Gastrocnemius medialis (tissue), 4 donors: Measurements from ENCODE around the gene PDGFRA. TPM values are rescaled to one million over a fixed set of nuclear protein-coding genes. Genes with fewer than 3 reads are reported as not detected.

Experiments
- ATAC-seq, 2 donors: fragments of 150-250 bp; one replicate each; pipeline ENCODE4 v1.9.1; 2016
- DNase-seq, 2 donors: peaks; one replicate each; pipeline ENCODE4 v3.0.0-alpha.2; 2019
- H3K27ac ChIP-seq, 4 donors: fragments of 200-600 bp; sonication (generic); 1 replicate in 1 of 4; 2 replicates in 3 of 4; pipeline ENCODE4 v1.5.1; 2016 to 2018; ENCODE audit warnings: mild to moderate bottlenecking in 2 of 4, moderate library complexity in 1 of 4
- H3K27me3 ChIP-seq, 3 donors: fragments of 200-600 bp; sonication (generic) in 2 of 3; 1 replicate in 1 of 3; 2 replicates in 2 of 3; pipeline versions ENCODE4 v1.5.1 to v1.6.0; 2016 to 2019; ENCODE audit warnings: mild to moderate bottlenecking in 1 of 3, moderate library complexity in 1 of 3
- H3K36me3 ChIP-seq, 2 donors: fragments of 200-600 bp; sonication (generic) in 1 of 2; one replicate each; pipeline ENCODE4 v1.5.1; 2017 to 2018
- H3K4me1 ChIP-seq, 2 donors: fragments of 200-600 bp; sonication (generic) in 1 of 2; one replicate each; pipeline ENCODE4 v1.5.1; 2016 to 2017; ENCODE audit warnings: mild to moderate bottlenecking in 2 of 2
- H3K4me3 ChIP-seq, 4 donors: fragments of 200-600 bp; sonication (generic) in 3 of 4; 1 replicate in 1 of 4; 2 replicates in 3 of 4; pipeline ENCODE4 v1.5.1; 2016 to 2019; ENCODE audit warnings: mild to moderate bottlenecking in 2 of 4
- H3K9me3 ChIP-seq, 3 donors: fragments of 200-600 bp; sonication (generic) in 2 of 3; 1 replicate in 1 of 3; 2 replicates in 2 of 3; pipeline ENCODE4 v1.5.1; 2016 to 2019
- POLR2A ChIP-seq, 2 donors: fragments of 450-650 bp; IDR thresholded peaks; one replicate each; pipeline ENCODE4 v1.6.1; 2017; ENCODE audit warnings: antibody characterized with exemption in 2 of 2, mild to moderate bottlenecking in 2 of 2, moderate library complexity in 2 of 2
- in situ Hi-C, 4 donors: fragments of 200-750 bp; cut with MboI; loops; one replicate each; pipeline versions ENCODE4 v1.15.0 to v1.8.0; 2017; ENCODE audit warnings: low sequenced_read_pairs in 4 of 4
- intact Hi-C: fragments of 100-400 bp; cut with DNase I; formaldehyde crosslinking; loops from one replicate; pipeline ENCODE4 v1.15.1; 2023; ENCODE audit warnings: low total_unique reads
- total RNA-seq, 4 donors: library from RNA; depleted of rRNA; stranded (reverse); fragments of >200 nt; gene quantifications; one replicate each; pipeline versions ENCODE4 v1.1.0 to v1.2.3, GENCODE V29; 2016
- TF ChIP-seq, protein P1 (sequence below), 5 experiments: fragments of 450-650 bp in 3 of 5; fragments of 200-600 bp in 2 of 5; sonication (generic) in 2 of 5; IDR thresholded peaks in 4 of 5; conservative IDR thresholded peaks in 1 of 5; 1 replicate in 4 of 5; 2 replicates in 1 of 5; pipeline ENCODE4 v1.5.1; 2016 to 2019; ENCODE audit warnings: antibody characterized with exemption in 5 of 5, mild to moderate bottlenecking in 3 of 5, moderate library complexity in 3 of 5

Gene PDGFRA
- total RNA-seq, 4 donors from 2014 or later = 9.0 to 42.0 (median 21.8) TPM

DNA sequence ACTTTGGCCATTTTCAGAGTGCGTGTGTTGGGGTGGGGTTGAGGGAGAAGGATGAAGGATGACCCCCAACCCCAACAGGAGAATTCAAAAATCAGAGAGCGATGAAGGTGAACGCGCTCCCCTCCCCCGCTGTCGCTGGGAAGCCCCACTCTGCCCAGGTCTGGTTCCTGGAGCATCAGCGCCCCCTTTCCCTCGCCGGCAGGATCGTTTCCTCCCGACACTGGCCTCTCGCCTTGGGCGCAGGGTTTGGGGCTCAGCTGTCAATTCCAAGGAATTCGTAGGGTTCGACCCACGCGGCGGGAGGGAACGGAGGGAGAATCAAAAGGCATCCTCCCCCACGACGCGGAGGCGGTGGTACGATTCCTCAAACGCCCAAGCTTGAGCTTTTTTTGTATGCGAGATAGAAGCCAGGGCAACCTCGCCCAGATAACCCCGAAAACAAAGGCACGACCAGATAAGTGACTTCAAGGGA is 1.0 kb upstream of the PDGFRA start:
- intact Hi-C loops = loop anchor here (2.0 to 10.0 kb wide), 2 partner anchors 523 to 571 kb away; no protein-coding TSS in a partner anchor
- in situ Hi-C loops = loop anchor here in 3 of 4 donors (5.0 to 25.0 kb wide), 13 partner anchors 303 to 1991 kb away; partner anchors contain the start of genes FIP1L1 (in 1 of the 3) and SCFD2 (in 1 of the 3)
- DNase-seq = peak; percentile 46 to 51
- Histone ChIP-seq H3K4me3 (peak overlapping the region; percentile 42 to 54 (median 46)), H3K4me1 (peaks cover 23 to 42% of the 10 kb centered on the region in 2 donors), H3K36me3 (no peaks in the 10 kb centered on the region), H3K9me3 (no peaks in the 10 kb centered on the region), H3K27me3 (peaks cover 84 to 88% (median 87%) of the 10 kb centered on the region in 3 donors), H3K27ac (peak overlapping the region; percentile 26 to 61 (median 46))
- peak; percentile 40 to 51 for ATAC-seq
- TF ChIP-seq, protein P1, sequence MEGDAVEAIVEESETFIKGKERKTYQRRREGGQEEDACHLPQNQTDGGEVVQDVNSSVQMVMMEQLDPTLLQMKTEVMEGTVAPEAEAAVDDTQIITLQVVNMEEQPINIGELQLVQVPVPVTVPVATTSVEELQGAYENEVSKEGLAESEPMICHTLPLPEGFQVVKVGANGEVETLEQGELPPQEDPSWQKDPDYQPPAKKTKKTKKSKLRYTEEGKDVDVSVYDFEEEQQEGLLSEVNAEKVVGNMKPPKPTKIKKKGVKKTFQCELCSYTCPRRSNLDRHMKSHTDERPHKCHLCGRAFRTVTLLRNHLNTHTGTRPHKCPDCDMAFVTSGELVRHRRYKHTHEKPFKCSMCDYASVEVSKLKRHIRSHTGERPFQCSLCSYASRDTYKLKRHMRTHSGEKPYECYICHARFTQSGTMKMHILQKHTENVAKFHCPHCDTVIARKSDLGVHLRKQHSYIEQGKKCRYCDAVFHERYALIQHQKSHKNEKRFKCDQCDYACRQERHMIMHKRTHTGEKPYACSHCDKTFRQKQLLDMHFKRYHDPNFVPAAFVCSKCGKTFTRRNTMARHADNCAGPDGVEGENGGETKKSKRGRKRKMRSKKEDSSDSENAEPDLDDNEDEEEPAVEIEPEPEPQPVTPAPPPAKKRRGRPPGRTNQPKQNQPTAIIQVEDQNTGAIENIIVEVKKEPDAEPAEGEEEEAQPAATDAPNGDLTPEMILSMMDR (IDR thresholded peaks at IDR 0.05 in 4 of 5, conservative IDR thresholded peaks at IDR 0.05 in 1 of 5) = peak; percentile 28 to 66 (median 53)
- TF ChIP-seq POLR2A (IDR thresholded peaks at IDR 0.05) = no peak

- in situ Hi-C loops = loop anchor here in 3 of 4 donors (5.0 to 25.0 kb wide), 13 partner anchors 304 to 1991 kb away; partner anchors contain the start of genes FIP1L1 (in 1 of the 3) and SCFD2 (in 1 of the 3)
- Histone ChIP-seq H3K4me1 (peaks cover 23 to 46% of the 10 kb centered on the region in 2 donors), H3K36me3 (no peaks in the 10 kb centered on the region), H3K4me3 (peak overlapping the region; percentile 42 to 54 (median 46)), H3K27me3 (peaks cover 84 to 88% (median 87%) of the 10 kb centered on the region in 3 donors), H3K9me3 (no peaks in the 10 kb centered on the region), H3K27ac (peak overlapping the region; percentile 26 to 61 (median 39))
- TF ChIP-seq, protein P1 (IDR thresholded peaks at IDR 0.05 in 4 of 5, conservative IDR thresholded peaks at IDR 0.05 in 1 of 5) = no peak
- no peak for TF ChIP-seq POLR2A (IDR thresholded peaks at IDR 0.05)
- intact Hi-C loops = loop anchor here (2.0 to 10.0 kb wide), 2 partner anchors 524 to 572 kb away; no protein-coding TSS in a partner anchor
- no peak for ATAC-seq
- no peak for DNase-seq
These were observed 547 bp upstream of the PDGFRA start for GRCh38 chr4:54228546-54228945.

- TF ChIP-seq POLR2A (IDR thresholded peaks at IDR 0.05) = no peak
- TF ChIP-seq, protein P1 (IDR thresholded peaks at IDR 0.05 in 4 of 5, conservative IDR thresholded peaks at IDR 0.05 in 1 of 5) = no peak
- ATAC-seq = no peak
- peaks cover 79 to 82% (median 79%) of the 10 kb centered on the region in 3 donors for H3K27me3 ChIP-seq
- no peaks in the 10 kb centered on the region for H3K36me3 ChIP-seq
- H3K4me1 ChIP-seq = peaks cover 23 to 51% of the 10 kb centered on the region in 2 donors
- no peaks in the 10 kb centered on the region for H3K9me3 ChIP-seq
- intact Hi-C loops (loop anchor here (2.0 to 10.0 kb wide), 3 partner anchors 525 to 1218 kb away; no protein-coding TSS in a partner anchor), in situ Hi-C loops (loop anchor here in 3 of 4 donors (5.0 to 25.0 kb wide), 13 partner anchors 305 to 1993 kb away; partner anchors contain the start of genes FIP1L1 (in 1 of the 3) and SCFD2 (in 1 of the 3))
- DNase-seq = no peak
- H3K4me3 ChIP-seq = peak overlapping the region; percentile 55 to 86 (median 62)
- H3K27ac ChIP-seq = peak overlapping the region; percentile 4 to 65 (median 52)
These were observed 764 bp downstream of the PDGFRA start for GRCh38 chr4:54229631-54230483.

DNA sequence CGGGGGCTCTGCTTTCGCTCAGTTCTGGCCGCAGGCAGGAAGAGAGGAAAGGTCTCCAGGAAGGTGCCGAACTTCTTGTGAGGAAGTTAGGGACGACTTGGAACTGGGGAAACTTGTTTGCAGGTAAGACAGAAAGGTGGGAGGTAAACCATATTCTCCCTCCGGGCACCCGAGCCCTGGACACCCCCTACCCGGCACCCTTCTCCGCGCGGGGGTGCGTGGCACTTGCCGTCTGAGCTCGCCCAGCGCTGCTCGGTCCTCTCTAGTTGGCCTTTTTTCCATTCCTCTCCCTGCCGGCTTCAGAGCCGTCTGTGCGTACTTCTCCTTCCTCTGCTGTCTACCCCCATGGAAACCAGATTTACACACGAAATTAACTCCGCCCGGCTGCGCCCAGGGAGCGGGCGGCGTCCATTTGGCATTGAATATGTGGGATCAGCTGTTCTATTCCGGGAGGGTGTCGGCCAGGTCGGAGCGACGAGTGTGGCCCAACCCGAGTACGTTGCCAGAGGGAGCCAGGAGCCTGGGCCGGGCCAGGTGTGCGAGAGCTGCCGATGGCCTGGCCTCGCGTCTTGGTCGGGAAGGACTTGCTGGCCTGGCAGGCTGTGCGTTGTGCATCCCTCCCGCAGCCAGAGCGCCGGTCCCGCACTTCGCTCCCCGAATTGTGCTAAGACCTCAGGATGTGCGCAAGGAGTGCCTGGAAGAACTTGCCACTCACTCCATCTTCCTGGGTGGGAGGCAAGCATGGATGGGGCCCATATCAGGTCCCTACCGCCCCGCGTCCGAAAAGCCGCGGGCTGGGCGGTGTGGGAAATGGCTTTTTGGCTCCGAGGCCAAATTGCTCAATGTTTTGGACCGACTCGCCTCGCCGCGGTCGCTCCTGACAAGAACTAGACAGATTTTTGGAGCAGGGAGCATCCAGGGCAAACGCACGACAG is 1.7 kb downstream of the PDGFRA start:
- Histone ChIP-seq H3K4me1 (peaks cover 23 to 51% of the 10 kb centered on the region in 2 donors), H3K27me3 (peaks cover 70 to 73% (median 71%) of the 10 kb centered on the region in 3 donors), H3K27ac (peak overlapping the region; percentile 4 to 65 (median 52)), H3K36me3 (no peaks in the 10 kb centered on the region), H3K9me3 (no peaks in the 10 kb centered on the region), H3K4me3 (peak overlapping the region; percentile 55 to 86 (median 62))
- TF ChIP-seq POLR2A (IDR thresholded peaks at IDR 0.05) = no peak
- TF ChIP-seq, protein P1 (IDR thresholded peaks at IDR 0.05 in 4 of 5, conservative IDR thresholded peaks at IDR 0.05 in 1 of 5) = no peak
- DNase-seq (peak in 1 of 2 donors; percentile 59), ATAC-seq (no peak)
- intact Hi-C loops (loop anchor here (5.0 kb wide), 1 partner anchor 1218 kb away; no protein-coding TSS in a partner anchor), in situ Hi-C loops (loop anchor here in 3 of 4 donors (25.0 kb wide), 7 partner anchors 518 to 1993 kb away; partner anchors contain the start of genes FIP1L1 (in 1 of the 3) and SCFD2 (in 1 of the 3))
